Measurements from ENCODE around the gene LY86. TPM values are rescaled to one million over a fixed set of nuclear protein-coding genes. Genes with fewer than 3 reads are reported as not detected.

Gene LY86
- total and polyA plus RNA-seq, 9 of the 15 experiments (the other 6 are each of a cell fraction or from before 2014, with no cell fraction given) = 0.08 to 0.20 TPM; not detected in 7

DNA sequence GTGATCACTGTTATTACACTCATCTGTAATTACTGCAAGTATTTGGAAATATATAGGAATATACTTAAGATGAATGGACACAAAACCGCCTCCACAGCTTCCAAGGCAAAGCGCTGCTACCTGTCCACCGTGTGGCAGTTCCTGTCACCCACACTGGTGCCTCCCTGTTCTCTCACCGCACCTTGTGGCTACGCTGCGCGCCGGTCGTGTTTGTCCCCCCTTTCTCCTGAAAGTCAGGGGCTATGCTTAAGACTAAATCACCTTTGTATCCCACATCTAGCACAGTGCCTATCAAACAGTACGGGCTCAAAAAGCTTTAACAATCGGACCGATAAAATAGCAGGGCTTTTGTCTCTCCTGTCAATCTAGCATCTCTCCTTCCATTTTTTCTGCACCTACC is 23.0 kb downstream of the LY86 start:
- no peaks in the 10 kb centered on the region for H3K9me1 ChIP-seq (ENCODE audit: control insufficient read depth, insufficient read depth, low read length)
- no peak overlapping the region for H3K9ac ChIP-seq (ENCODE audit: insufficient read depth in 1 of 2, low read depth in 2 of 2, low read length in 2 of 2)
- no peak overlapping the region for H3K27ac ChIP-seq (ENCODE audit: extremely low read depth, low read depth, low read length)
- DNase-seq (ENCODE audit: extremely low read depth in 1 of 4, low spot score in 3 of 4) = no peak
- no peak overlapping the region for H3K4me2 ChIP-seq (ENCODE audit: insufficient read depth, low read length)
- no peaks in the 10 kb centered on the region for H3K36me3 ChIP-seq (ENCODE audit: control insufficient read depth, insufficient read depth, low read length)
- in situ Hi-C loops (cut with MboI) = no loop called here
- 0 out of 2 replicates have a peak, but pooled peaks cover 2% of the 10 kb centered on the region for H3K9me3 ChIP-seq (replicated peaks; ENCODE audit: control insufficient read depth, insufficient read depth, low read depth, low read length)
- no peaks in the 10 kb centered on the region for H4K20me1 ChIP-seq (replicated peaks; ENCODE audit: control insufficient read depth, insufficient read depth, low read length)
- H3K27me3 ChIP-seq (ENCODE audit: control insufficient read depth in 2 of 2, insufficient read depth in 2 of 2, low read length in 2 of 2) = peaks cover 51 to 67% of the 10 kb centered on the region in 2 experiments; a peak in 4 of 5 replicates
- ATAC-seq = no peak
- no TSS peak for BruUV-seq (replicated peaks)
- H3K79me2 ChIP-seq (ENCODE audit: control insufficient read depth, insufficient read depth, low read length) = no peaks in the 10 kb centered on the region
- H3K4me3 ChIP-seq = no peak overlapping the region
- no peak for FAIRE-seq
- intact Hi-C loops (cut with micrococcal nuclease) = no loop called here
- POLR2A ChIA-PET = interaction anchor here (1.2 to 2.3 kb wide), 2 partner anchors 12 to 49 kb away, joined by 3 to 7 read pairs; no protein-coding TSS in a partner anchor
- TF ChIP-seq ZNF780A (CRISPR knock-in tag; IDR thresholded peaks at IDR 0.05) (no peak), TAF1 (IDR thresholded peaks at IDR 0.05; ENCODE audit: control insufficient read depth, extremely low read depth, insufficient read depth, low read length, severe bottlenecking) (no peak), SRSF3 (IDR thresholded peaks at IDR 0.05; ENCODE audit: insufficient read depth, low read length) (no peak), NONO (IDR thresholded peaks at IDR 0.05; ENCODE audit: low read depth in 2 of 2, low read length in 1 of 2) (no peak), ZNF551 (CRISPR knock-in tag; IDR thresholded peaks at IDR 0.05) (no peak), BCOR (IDR thresholded peaks at IDR 0.05) (no peak)
- H3K4me1 ChIP-seq (replicated peaks in 1 of 2; ENCODE audit: control insufficient read depth in 2 of 2, insufficient read depth in 2 of 2, low read length in 2 of 2) = peaks cover 0 to 12% of the 10 kb centered on the region in 2 experiments; a peak in 2 of 5 replicates
- CTCF ChIA-PET (ENCODE audit: low intra/inter-chr PET ratio) = no interaction called here
- no peak overlapping the region for H2AFZ ChIP-seq (ENCODE audit: low read depth, low read length)
- WGBS (ENCODE audit: insufficient coverage, low coverage, missing lambda C conversion rate) = 9% methylated on average over 12 of the region's 12 CpGs

DNA sequence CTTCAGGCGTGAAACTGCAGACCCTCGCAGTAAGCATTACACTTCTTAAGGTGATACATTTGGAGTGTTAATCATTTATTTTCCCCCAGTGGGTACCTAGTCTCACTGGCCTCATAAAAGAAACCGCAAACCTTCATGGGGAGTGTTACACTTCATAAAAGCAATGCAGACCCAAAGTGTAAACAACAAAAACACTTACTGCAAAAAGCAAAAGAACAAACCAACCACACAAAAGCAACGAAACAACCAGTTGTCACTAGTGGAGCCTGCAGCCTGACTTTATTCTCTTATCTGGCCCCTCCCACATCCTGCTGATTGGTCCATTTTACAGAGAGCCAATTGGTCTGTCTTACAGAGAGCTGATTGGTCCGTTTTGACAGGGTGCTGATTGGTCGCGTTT is 23.8 kb downstream of the LY86 start:
- Histone ChIP-seq H3K27ac (ENCODE audit: extremely low read depth, low read depth, low read length) (no peak overlapping the region), H4K20me1 (replicated peaks; ENCODE audit: control insufficient read depth, insufficient read depth, low read length) (no peaks in the 10 kb centered on the region), H2AFZ (ENCODE audit: low read depth, low read length) (no peak overlapping the region), H3K27me3 (ENCODE audit: control insufficient read depth in 2 of 2, insufficient read depth in 2 of 2, low read length in 2 of 2) (peaks cover 58 to 68% of the 10 kb centered on the region in 2 experiments; a peak in 4 of 5 replicates), H3K4me2 (ENCODE audit: insufficient read depth, low read length) (no peak overlapping the region), H3K36me3 (ENCODE audit: control insufficient read depth, insufficient read depth, low read length) (no peaks in the 10 kb centered on the region), H3K9me3 (replicated peaks; ENCODE audit: control insufficient read depth, insufficient read depth, low read depth, low read length) (0 out of 2 replicates have a peak, but pooled peaks cover 2% of the 10 kb centered on the region), H3K79me2 (ENCODE audit: control insufficient read depth, insufficient read depth, low read length) (no peaks in the 10 kb centered on the region), H3K9ac (ENCODE audit: insufficient read depth in 1 of 2, low read depth in 2 of 2, low read length in 2 of 2) (no peak overlapping the region), H3K4me3 (no peak overlapping the region), H3K9me1 (ENCODE audit: control insufficient read depth, insufficient read depth, low read length) (no peaks in the 10 kb centered on the region), H3K4me1 (replicated peaks in 1 of 2; ENCODE audit: control insufficient read depth in 2 of 2, insufficient read depth in 2 of 2, low read length in 2 of 2) (peaks cover 0 to 7% of the 10 kb centered on the region in 2 experiments; a peak in 2 of 5 replicates)
- TF ChIP-seq NFYB (IDR thresholded peaks at IDR 0.05; ENCODE audit: extremely low read depth, insufficient read length) (peak; percentile 90), SP1 (CRISPR knock-in tag; IDR thresholded peaks at IDR 0.05) (peak; percentile 36; the same call in 1 of the 2 replicates), RBM25 (IDR thresholded peaks at IDR 0.05; ENCODE audit: low read depth, low read length, severe bottlenecking) (peak; percentile 55)
- TF ChIP-seq, protein P1, sequence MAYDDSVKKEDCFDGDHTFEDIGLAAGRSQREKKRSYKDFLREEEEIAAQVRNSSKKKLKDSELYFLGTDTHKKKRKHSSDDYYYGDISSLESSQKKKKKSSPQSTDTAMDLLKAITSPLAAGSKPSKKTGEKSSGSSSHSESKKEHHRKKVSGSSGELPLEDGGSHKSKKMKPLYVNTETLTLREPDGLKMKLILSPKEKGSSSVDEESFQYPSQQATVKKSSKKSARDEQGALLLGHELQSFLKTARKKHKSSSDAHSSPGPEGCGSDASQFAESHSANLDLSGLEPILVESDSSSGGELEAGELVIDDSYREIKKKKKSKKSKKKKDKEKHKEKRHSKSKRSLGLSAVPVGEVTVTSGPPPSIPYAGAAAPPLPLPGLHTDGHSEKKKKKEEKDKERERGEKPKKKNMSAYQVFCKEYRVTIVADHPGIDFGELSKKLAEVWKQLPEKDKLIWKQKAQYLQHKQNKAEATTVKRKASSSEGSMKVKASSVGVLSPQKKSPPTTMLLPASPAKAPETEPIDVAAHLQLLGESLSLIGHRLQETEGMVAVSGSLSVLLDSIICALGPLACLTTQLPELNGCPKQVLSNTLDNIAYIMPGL (CRISPR knock-in tag; IDR thresholded peaks at IDR 0.05) = no peak
- WGBS (ENCODE audit: insufficient coverage, low coverage, missing lambda C conversion rate) = 2% methylated on average over 7 of the region's 7 CpGs
- in situ Hi-C loops (cut with MboI) (no loop called here), intact Hi-C loops (cut with micrococcal nuclease) (no loop called here)
- FAIRE-seq (peak; percentile 15), ATAC-seq (no peak), DNase-seq (ENCODE audit: extremely low read depth in 1 of 4, low spot score in 3 of 4) (peak in 1 of 4 experiments; percentile 30)
- BruUV-seq (replicated peaks) = no TSS peak
- ChIA-PET POLR2A (interaction anchor here (0.7 to 2.3 kb wide), 3 partner anchors 11 to 48 kb away, joined by 3 to 7 read pairs (median 3); no protein-coding TSS in a partner anchor), CTCF (ENCODE audit: low intra/inter-chr PET ratio) (no interaction called here)
